ENCODE measurements around the gene JAKMIP1. TPM values are rescaled to one million over a fixed set of nuclear protein-coding genes. Genes with fewer than 3 reads are reported as not detected.
A peak's percentile ranks its signal among the peaks of the same experiment; 100 is the strongest.

Gene JAKMIP1
- total RNA-seq, 1 donor from 2014 or later: 0.54 TPM

DNA sequence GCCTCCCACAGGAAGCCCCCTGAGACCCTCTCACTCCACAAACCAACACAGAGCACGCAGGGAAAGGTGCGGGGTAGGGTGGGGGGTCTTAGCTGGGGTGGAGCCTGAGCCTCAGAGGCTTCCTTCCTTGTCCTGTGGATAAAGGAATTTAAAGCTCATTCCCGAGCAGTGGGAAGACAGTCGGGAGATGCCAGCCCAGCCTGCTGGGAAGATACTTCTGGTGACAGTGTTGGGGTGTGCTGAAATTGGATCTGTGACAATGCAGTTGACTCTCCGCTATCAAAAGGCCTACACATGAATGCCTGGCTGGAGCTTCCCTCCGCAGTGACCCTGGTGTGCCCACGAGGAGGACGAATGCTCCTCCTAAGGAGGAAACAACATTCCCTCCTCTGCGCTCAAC is 45.5 kb downstream of the JAKMIP1 start:
- H3K9me3 Mint-ChIP-seq: no peaks in the 10 kb centered on the region

DNA sequence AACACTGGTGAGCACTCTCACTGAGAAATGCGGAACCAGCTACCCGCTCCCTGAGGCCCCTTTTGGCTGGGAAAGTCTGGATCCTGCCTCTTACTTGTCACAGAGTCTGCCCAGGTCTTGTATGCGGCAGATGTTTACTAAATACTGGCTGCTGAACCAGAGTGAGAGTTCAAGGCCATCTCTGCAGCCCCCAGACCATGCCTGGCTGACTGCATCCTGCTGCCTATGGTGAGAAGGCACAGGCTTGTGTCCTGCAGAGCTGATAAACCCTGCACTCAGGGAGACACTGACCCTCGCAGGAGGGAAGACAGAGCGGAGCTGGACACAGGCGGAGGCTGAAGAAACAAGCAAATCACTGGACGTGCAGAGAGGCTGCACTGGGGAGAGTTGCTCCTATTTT is 46.5 kb downstream of the JAKMIP1 start:
- H3K9me3 Mint-ChIP-seq: no peaks in the 10 kb centered on the region
- peaks cover 25% of the 10 kb centered on the region for H3K4me1 Mint-ChIP-seq
- no peak for DNase-seq (ENCODE audit: low read depth, low spot score)
- H3K4me3 Mint-ChIP-seq: no peak overlapping the region
- TF ChIP-seq CTCF (conservative IDR thresholded peaks at IDR 0.05): no peak
- H3K27me3 Mint-ChIP-seq (ENCODE audit: low read depth): peaks cover 44% of the 10 kb centered on the region
- no peak overlapping the region for H3K27ac Mint-ChIP-seq (ENCODE audit: unreplicated experiment)
- no peaks in the 10 kb centered on the region for H3K36me3 Mint-ChIP-seq (ENCODE audit: low read depth)

More for the DNA sequence above, 45.5 kb downstream of the JAKMIP1 start:
- no peak for DNase-seq (ENCODE audit: low read depth, low spot score)
- Mint-ChIP-seq H3K27me3 (ENCODE audit: low read depth) (peaks cover 48% of the 10 kb centered on the region), H3K36me3 (ENCODE audit: low read depth) (no peaks in the 10 kb centered on the region), H3K4me1 (peaks cover 25% of the 10 kb centered on the region), H3K4me3 (no peak overlapping the region), H3K27ac (ENCODE audit: unreplicated experiment) (peak overlapping the region; percentile 75)
- TF ChIP-seq CTCF (conservative IDR thresholded peaks at IDR 0.05): no peak

GRCh38 chr4:6152869-6153705 is 47.3 kb downstream of the JAKMIP1 start:
- no peak for TF ChIP-seq CTCF (conservative IDR thresholded peaks at IDR 0.05)
- Mint-ChIP-seq H3K9me3 (no peaks in the 10 kb centered on the region), H3K36me3 (ENCODE audit: low read depth) (no peaks in the 10 kb centered on the region), H3K4me3 (no peak overlapping the region), H3K4me1 (peaks cover 25% of the 10 kb centered on the region), H3K27me3 (ENCODE audit: low read depth) (peaks cover 44% of the 10 kb centered on the region), H3K27ac (ENCODE audit: unreplicated experiment) (no peak overlapping the region)
- DNase-seq (ENCODE audit: low read depth, low spot score): no peak

DNA sequence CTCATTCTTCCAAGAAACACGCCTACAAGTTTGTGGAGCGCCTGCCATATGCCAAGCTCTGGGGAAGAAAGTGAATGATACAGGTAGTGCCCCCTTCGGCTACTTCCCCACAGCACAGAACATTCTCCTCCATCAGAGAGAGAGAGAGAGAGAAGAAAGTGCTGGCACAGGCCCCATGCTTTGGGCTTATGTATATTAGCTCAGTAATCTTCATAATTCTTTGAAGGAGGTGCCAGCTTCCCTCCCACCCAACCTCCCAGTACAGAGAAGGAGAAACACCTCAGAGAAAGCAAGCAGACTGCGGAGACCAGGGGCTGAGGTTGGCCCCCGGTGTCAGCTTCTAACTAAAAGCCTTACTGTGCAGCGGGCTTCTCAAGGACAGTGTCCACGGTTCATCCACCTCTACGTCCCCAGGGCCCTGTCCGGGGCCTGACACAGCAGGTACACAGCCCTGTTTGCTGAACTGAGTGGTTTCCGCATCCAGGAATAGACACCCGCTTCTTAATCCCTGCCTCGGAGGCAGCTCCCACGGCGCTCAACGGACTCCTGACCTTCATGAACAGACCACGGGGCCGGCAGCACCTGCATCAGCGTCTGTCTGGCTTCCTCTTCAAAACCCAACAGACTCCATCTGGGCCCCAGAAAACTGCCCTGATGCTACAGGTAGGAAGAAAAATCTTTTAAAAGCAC is 50.2 kb downstream of the JAKMIP1 start:
- H3K27me3 Mint-ChIP-seq (ENCODE audit: low read depth): peaks cover 30% of the 10 kb centered on the region
- TF ChIP-seq CTCF (conservative IDR thresholded peaks at IDR 0.05): no peak
- no peak overlapping the region for H3K27ac Mint-ChIP-seq (ENCODE audit: unreplicated experiment)
- no peak overlapping the region for H3K4me3 Mint-ChIP-seq
- no peak for DNase-seq (ENCODE audit: low read depth, low spot score)
- no peaks in the 10 kb centered on the region for H3K9me3 Mint-ChIP-seq
- H3K4me1 Mint-ChIP-seq: peaks cover 24% of the 10 kb centered on the region
- H3K36me3 Mint-ChIP-seq (ENCODE audit: low read depth): no peaks in the 10 kb centered on the region

DNA sequence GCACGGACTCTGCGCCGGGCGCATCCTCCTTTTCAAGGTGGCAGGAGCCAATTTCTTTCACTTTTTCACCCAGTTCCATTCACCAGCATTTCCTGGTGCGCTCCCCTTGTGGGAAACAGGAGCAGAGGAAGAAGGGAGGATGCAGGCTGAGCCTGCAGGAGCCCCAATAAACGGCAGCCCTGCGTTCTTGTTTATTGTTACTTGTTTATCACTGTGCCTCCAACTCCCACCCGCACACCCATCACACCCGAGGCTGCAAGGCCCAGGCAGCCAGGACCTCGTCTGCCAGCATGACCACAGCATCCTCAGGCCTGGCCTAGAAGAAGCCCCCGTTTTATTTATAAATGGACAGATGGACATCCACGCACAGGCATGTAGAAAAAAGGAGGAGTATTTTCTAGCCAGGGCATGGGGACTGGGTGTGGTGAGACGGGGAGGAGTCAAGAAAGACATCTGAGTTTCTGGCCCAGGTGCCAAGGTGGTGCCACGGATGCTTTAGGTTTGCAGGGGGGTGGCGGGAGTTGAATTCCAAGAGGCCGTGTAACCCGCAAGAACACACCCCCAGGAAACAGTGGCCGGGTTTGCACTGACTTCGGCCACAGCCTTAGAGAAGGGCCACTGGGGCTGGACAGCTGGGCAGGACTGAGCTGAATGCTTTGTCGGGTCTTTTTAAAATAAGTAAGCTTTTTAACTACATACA is 51.7 kb downstream of the JAKMIP1 start:
- Mint-ChIP-seq H3K36me3 (ENCODE audit: low read depth) (peaks cover 2% of the 10 kb centered on the region), H3K27ac (ENCODE audit: unreplicated experiment) (no peak overlapping the region), H3K4me3 (no peak overlapping the region), H3K9me3 (peaks cover 6% of the 10 kb centered on the region), H3K4me1 (peaks cover 10% of the 10 kb centered on the region), H3K27me3 (ENCODE audit: low read depth) (peaks cover 18% of the 10 kb centered on the region)
- TF ChIP-seq CTCF (conservative IDR thresholded peaks at IDR 0.05): no peak
- no peak for DNase-seq (ENCODE audit: low read depth, low spot score)
